K562 treated with DMSO at 1 percent for 12 hours (cell line): Measurements from ENCODE around the gene PCDHA8. TPM values are rescaled to one million over a fixed set of nuclear protein-coding genes. Genes with fewer than 3 reads are reported as not detected.

ENCODE experiments used
- total RNA-seq: library from RNA; unstranded; fragments of 300-600 nt; gene quantifications from 2 replicates; pipeline ENCODE4 v1.2.3, GENCODE V29; 2022; ENCODE audit not compliant: insufficient read depth

PCDHA8 gene, protein sequence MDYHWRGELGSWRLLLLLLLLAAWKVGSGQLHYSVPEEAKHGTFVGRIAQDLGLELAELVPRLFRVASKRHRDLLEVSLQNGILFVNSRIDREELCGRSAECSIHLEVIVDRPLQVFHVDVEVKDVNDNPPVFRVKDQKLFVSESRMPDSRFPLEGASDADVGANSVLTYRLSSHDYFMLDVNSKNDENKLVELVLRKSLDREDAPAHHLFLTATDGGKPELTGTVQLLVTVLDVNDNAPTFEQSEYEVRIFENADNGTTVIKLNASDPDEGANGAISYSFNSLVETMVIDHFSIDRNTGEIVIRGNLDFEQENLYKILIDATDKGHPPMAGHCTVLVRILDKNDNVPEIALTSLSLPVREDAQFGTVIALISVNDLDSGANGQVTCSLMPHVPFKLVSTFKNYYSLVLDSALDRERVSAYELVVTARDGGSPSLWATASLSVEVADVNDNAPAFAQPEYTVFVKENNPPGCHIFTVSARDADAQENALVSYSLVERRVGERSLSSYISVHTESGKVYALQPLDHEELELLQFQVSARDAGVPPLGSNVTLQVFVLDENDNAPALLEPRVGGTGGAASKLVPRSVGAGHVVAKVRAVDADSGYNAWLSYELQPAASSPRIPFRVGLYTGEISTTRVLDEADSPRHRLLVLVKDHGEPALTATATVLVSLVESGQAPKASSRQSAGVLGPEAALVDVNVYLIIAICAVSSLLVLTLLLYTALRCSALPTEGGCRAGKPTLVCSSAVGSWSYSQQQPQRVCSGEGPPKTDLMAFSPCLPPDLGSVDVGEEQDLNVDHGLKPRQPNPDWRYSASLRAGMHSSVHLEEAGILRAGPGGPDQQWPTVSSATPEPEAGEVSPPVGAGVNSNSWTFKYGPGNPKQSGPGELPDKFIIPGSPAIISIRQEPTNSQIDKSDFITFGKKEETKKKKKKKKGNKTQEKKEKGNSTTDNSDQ
- not detected in 2 replicates for total RNA-seq

GRCh38 chr5:140840978-140841962, at the start of gene PCDHA8:
PCDHA8 (plus strand) TSS chr5:140841187; CDS start chr5:140841322, 135 bp downstream.

GRCh38 chr5:140794595-140795258, 46.3 kb upstream of the PCDHA8 start, which contains the start of gene PCDHA2:
PCDHA2 (plus strand) TSS chr5:140794852.

GRCh38 chr5:140800816-140801493, 40.0 kb upstream of the PCDHA8 start, which contains the start of gene PCDHA3:
PCDHA3 (plus strand) TSS chr5:140801057.

DNA sequence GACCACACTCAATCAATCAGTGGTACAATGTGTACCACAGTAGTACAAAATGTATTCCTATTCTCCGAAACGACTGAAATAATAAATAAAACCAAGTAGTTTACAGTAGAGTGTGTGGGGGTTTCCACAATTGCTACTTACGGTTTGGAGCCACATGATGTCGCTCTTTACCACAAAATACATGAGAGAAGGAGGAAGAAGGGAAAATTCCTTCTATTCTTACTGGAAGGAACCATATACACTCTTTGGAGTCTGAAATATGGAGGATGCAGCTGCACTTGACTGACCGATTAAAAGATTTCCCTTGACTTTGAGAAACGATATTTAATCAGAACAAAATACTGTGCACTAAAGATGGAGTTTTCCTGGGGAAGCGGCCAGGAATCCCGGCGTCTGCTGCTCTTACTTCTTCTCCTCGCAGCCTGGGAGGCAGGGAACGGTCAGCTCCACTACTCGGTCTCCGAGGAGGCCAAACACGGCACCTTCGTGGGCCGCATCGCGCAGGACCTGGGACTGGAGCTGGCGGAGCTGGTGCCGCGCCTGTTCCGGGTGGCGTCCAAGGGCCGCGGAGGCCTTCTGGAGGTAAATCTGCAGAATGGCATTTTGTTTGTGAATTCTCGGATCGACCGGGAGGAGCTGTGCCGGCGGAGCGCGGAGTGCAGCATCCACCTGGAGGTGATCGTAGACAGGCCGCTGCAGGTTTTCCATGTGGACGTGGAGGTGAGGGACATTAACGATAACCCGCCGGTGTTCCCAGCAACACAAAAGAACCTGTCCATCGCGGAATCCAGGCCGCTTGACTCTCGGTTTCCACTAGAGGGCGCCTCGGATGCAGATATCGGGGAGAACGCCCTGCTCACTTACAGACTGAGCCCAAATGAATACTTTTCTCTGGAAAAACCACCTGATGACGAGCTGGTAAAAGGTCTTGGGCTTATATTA, 33.9 kb upstream of the PCDHA8 start, which contains the start of gene PCDHA4:
PCDHA4 (plus strand) TSS at position 235 of the 942 bp plus-strand sequence.

GRCh38 chr5:140821375-140822280, 19.4 kb upstream of the PCDHA8 start, which contains the start of gene PCDHA5:
PCDHA5 (plus strand) TSS chr5:140821613.

DNA sequence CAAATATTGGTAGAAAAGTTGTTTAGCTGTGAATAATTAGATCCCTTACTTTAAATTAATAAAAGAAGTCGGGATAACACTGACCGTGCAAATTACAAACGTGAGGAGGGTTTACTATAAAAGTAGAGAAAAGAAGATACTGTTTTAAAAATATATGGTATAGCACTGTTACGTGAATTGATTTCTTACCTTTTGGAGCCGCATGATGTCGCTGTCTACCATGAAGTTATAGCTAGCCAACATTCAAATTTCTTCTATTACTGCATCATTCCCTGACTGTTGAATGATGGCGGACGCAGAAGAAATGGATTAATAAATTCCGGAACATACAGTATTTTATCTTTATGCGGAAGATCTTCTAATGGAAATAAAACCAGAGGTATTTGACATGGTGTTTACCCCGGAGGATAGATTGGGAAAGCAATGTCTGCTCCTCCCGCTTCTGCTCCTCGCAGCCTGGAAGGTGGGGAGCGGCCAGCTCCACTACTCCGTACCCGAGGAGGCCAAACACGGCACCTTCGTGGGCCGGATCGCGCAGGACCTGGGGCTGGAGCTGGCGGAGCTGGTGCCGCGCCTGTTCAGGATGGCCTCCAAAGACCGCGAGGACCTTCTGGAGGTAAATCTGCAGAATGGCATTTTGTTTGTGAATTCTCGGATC, 13.2 kb upstream of the PCDHA8 start, which contains the start of gene PCDHA6:
PCDHA6 (plus strand) TSS at position 257 of the 658 bp plus-strand sequence; CDS start at position 389, 132 bp downstream.

DNA sequence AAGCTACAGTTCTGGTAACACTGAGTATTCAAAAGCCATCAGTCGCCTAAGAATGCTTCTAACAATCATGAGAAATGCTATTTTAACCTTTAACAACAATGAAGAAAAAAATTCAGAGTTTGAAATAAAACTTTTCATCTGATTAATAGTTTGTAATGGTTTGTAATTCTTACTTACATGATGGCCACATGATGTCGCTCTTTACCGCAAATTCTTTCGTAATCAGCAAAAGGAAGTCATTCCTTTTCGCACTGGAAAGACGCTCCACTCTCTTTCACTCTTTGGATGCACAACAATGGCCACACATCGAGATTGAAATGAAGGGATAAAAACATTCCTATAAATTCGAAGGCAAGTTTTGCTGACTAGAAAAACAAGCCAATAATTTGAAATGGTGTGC, 7.0 kb upstream of the PCDHA8 start, which contains the start of gene PCDHA7:
PCDHA7 (plus strand) TSS at position 277 of the 400 bp plus-strand sequence; CDS start at position 392, 115 bp downstream.

DNA sequence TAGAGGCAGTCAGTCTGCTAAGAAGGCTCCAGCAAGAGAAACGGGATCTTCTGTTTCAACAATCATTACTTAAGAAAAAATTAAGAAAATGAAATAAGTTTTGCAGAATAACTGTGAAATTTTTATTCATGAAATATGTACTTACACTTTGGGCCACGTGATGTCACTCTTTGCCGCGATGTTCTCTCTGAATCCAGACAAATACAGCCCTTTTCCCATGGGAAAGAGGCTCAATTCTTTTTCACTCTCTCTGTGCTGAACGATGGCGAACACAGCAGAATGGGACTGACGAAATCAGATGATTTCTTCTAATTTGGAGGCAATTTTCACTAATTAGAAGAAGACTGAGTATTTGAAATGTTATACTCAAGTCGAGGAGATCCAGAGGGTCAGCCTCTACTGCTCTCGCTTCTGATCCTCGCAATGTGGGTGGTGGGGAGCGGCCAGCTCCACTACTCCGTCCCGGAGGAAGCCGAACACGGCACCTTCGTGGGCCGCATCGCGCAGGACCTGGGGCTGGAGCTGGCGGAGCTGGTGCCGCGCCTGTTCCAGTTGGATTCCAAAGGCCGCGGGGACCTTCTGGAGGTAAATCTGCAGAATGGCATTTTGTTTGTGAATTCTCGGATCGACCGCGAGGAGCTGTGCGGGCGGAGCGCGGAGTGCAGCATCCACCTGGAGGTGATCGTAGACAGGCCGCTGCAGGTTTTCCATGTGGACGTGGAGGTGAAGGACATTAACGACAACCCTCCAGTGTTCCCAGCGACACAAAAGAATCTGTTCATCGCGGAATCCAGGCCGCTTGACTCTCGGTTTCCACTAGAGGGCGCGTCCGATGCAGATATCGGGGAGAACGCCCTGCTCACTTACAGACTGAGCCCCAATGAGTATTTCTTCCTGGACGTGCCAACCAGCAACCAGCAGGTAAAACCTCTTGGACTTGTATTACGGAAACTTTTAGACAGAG, 7.4 kb downstream of the PCDHA8 start, which contains the start of gene PCDHA9:
PCDHA9 (plus strand) TSS at position 244 of the 964 bp plus-strand sequence; CDS start at position 358, 114 bp downstream.

GRCh38 chr5:140855772-140856674, 15.0 kb downstream of the PCDHA8 start, which contains the start of gene PCDHA10:
PCDHA10 (plus strand) TSS chr5:140855897; CDS start chr5:140856049, 152 bp downstream.

GRCh38 chr5:140868721-140869554, 28.0 kb downstream of the PCDHA8 start, which contains the start of gene PCDHA11:
PCDHA11 (plus strand) TSS chr5:140868957; CDS start chr5:140869104, 147 bp downstream.

DNA sequence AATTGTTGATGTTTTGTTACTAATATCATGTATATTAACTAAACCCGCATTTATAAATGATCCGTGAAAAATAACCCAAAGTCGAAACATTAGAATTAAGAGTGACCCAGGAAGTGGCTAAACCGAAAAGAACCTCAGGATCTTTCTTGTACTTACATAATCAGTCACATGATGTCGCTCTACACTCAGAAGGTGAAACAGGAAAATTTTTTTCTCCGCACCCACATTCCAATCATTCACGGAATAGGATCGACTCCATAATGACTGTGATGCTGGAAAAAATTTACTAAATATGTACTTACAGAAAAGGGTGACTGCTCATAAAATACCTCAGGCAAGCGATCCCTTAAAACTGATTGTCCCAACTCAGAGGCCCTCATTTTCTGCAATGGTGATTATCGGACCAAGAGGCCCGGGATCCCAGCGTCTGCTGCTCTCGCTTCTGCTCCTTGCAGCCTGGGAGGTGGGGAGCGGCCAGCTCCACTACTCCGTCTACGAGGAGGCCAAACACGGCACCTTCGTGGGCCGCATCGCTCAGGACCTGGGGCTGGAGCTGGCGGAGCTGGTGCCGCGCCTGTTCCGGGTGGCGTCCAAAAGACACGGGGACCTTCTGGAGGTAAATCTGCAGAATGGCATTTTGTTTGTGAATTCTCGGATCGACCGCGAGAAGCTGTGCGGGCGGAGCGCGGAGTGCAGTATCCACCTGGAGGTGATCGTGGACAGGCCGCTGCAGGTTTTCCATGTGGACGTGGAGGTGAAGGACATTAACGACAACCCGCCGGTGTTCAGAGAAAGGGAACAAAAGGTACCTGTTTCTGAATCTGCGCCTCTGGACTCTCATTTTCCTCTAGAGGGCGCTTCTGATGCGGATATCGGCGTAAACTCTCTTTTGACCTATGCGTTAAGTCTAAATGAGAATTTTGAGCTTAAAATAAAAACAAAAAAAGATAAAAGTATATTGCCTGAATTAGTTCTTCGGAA, 34.4 kb downstream of the PCDHA8 start, which contains the start of gene PCDHA12:
PCDHA12 (plus strand) TSS at position 224 of the 981 bp plus-strand sequence; CDS start at position 389, 165 bp downstream.

DNA sequence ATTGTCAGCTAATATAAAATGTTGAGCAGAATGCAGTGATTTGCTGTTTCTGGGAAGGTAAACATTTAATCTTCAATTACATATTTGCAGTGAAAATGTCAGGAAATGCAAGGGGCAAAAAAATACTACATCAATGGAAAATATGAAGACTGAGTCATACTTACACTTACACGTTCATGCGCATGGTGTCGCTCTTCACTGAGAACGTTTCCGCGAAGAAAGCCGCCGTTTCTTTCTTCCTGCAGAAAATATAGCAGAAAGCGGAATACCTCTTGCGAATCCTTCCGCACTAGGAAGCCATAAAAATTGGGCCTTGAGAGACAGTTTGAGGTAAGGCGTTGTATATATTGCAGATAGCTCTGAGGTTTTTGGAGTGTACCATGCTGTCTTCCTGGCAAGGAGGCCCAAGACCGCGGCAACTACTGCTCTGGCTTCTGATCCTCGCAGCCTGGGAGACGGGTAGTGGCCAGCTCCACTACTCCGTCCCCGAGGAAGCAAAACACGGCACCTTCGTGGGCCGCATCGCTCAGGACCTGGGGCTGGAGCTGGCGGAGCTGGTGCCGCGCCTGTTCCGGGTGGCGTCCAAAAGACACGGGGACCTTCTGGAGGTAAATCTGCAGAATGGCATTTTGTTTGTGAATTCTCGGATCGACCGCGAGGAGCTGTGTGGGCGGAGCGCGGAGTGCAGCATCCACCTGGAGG, 41.1 kb downstream of the PCDHA8 start, which contains the start of gene PCDHA13:
PCDHA13 (plus strand) TSS at position 236 of the 702 bp plus-strand sequence; CDS start at position 381, 145 bp downstream.

